Activated T-helper 1 cell treated with Interleukin-2 at 50 U/mL for 16 hours (primary cell): ENCODE results near the gene IFITM2.

Source experiments
- DNase-seq: peaks from one replicate; pipeline ENCODE4 v3.0.0-alpha.2; 2020; ENCODE audit warnings: low read depth

IFITM2 gene

GRCh38 chr11:281486-282161 lies 26.0 kb upstream of the IFITM2 start:
- DNase-seq = no peak

- DNase-seq = no peak
Measured at GRCh38 chr11:282171-282570, 25.4 kb upstream of the IFITM2 start.

GRCh38 chr11:282630-283360 lies 24.8 kb upstream of the IFITM2 start:
- no peak for DNase-seq

- no peak for DNase-seq
Measured at GRCh38 chr11:283405-284104, 24.1 kb upstream of the IFITM2 start.

- DNase-seq = no peak
Measured at GRCh38 chr11:284105-285020, 23.3 kb upstream of the IFITM2 start.

DNA sequence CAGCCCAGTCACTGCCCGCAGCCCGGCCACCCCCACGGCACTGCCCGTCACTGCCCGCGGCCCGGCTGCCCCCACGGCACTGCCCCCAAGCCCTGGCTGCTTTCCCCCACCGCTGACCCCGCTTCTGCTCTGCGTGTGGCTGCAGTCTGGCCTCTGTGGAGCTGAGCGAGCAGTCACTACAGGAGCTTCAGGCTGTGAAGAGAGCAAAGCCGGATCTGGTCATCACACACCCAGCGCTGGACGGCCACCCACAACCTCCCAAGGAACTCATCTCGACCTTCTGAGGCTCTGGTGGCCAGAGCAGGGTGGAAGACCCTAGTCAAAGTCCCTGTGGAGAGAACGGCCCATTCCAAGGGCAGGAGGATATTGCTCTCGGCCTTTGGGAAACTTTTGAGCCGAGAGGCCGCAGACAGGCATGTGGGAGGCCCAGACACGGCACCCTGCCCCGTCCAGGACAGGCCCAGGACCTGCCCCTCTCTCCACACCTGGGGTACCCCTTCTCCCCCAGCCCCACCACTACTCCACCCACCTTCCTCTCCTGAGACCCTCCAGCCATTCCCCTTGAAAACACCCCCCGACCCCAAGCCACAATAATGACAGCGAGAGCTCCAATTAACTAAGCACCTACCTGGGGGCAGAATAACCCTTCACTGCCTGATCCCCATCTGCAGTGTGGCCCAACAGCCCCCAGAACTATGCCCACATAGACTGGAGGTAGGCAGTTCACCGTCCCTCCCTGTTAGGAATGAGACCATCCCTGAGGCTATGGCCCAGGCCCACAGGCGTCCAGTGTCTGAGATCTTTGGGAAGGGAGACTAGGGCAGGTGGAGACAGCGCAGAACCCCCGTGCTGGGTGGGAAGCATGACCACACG lies 22.4 kb upstream of the IFITM2 start:
- DNase-seq = no peak

- DNase-seq = no peak
Measured at GRCh38 chr11:285894-286220, 21.8 kb upstream of the IFITM2 start.

DNA sequence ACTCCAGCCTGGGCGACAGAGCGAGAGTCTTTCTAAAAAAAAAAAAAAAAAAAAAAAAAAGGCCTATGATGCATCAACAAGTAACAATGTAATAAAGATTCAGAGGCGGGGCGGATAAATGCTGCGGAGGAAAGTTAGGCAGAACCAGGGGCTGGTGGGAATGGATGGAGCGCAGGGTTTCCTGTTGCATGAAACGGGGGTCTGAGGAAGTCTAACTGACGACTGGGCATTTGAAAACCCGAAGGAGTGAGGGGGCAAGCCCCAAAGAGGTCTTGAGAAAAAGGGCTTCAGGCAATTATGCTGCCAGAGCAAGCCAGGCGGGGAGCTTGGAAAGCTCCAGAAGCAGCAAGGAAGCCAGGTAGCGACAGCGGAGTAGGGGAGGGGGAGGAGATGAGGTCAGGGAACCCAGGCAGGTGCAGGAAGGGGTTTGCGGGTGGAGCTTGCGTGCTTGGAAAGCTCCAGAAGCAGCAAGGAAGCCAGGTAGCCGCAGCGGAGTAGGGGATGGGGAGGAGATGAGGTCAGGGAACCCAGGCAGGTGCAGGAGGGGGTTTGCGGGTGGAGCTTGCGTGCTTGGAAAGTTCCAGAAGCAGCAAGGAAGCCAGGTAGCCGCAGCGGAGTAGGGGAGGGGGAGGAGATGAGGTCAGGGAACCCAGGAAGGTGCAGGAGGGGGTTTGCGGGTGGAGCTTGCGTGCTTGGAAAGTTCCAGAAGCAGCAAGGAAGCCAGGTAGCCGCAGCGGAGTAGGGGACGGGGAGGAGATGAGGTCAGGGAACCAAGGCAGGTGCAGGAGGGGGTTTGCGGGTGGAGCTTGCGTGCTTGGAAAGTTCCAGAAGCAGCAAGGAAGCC lies 20.4 kb upstream of the IFITM2 start:
- peak; percentile 59 for DNase-seq

GRCh38 chr11:287821-288477 lies 19.7 kb upstream of the IFITM2 start:
- no peak for DNase-seq

DNA sequence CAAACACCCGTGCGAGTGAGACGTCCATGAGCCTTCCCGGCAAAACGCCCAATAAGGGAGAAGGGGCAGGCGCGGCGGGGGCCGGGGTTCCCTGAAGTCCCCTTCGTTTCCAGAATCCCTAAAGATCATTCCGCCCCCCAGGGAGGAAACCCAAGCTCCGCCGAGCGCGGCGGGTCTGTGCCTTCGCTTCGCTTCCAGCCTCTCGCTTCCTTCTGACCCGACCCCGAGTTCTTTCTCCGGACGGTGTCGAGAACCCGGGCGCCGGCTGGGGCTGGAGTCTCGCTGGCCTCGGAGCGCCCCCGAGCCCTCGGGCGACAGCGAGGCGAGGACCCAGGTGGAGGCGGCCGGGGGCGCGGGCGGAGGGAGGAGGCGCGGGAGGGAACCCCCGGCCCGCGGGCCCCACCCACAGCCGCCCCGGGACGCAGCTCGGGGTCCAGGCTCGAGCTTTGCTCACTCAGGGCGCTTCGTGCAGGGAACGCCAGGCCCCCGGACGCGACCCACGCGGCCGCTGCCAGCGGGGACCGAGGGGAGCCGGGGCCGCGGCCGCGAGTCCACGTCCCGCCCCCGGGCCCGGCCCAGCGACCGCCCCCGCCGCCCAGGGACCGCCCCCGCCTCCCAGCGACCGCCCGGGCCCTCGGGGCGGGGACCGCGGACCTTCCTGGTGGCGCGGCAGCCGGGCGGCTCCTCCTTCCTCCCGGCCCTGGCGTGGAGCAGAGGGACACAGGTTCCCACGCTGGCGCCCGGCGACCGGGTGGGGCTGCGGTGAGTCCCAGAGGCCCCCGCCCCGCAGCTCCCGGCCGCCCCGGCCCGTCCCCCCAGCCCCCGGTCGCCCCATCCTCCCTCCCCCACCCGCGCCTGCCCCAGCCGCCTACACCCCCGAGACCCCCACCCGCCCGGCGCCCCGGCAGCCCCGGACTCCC lies 18.9 kb upstream of the IFITM2 start, which contains the start of gene PGGHG:
TSS of gene PGGHG (plus strand) at position 649 of the 920 bp plus-strand sequence. CDS start 691 bp downstream, outside the sequence.
- no peak for DNase-seq

DNA sequence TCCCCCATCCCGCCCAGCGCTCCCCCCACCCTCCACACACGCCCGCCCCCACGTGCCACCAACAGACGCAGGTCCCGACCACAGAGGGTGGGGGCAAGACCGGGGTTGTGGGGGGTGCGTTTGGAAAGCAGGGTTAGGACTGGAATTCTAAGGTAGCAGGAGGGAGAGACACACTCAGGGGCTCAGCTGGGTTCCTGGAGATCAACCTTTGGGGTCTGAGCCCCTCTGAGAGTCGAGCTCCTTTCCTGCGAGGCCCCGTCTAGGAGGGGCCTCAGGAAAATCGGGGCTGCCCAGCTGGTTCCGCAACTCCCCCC lies 18.3 kb upstream of the IFITM2 start:
- no peak for DNase-seq

DNA sequence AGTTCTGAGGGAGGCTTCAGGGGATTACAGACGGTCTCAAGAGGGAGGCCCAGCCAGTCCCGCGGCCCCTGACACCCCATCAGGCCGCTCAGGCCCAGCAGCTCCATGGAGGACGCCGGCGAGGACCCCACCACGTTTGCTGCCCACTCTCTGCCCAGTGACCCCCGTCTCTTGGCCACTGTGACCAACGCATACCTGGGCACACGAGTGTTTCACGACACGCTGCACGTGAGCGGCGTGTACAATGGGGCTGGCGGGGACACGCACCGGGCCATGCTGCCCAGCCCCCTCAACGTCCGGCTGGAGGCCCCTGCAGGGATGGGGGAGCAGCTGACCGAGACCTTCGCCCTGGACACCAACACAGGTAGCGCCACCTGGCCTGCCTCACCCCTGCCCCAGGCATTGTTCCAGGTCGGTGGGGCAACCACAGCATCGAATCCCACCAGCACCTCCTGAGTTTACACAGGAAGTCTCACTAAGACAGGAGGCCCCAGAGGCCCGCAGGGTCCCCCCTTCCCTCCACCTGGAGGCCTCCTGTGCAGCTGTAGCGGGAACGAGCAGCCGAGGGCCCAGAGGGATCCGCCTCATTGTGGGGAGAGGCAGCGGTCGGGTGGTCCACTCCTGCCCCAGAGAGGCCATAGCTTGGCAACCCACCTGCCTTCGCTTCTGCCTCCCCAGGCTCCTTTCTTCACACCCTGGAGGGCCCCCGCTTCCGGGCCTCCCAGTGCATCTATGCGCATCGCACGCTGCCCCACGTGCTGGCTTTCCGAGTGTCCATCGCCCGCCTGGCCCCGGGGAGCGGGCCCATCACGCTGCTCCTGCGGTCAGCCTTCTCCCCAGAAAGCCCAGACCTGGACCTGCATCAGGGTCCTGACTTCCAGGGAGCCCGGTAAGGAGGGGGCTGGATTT lies 17.6 kb upstream of the IFITM2 start:
- DNase-seq = no peak

DNA sequence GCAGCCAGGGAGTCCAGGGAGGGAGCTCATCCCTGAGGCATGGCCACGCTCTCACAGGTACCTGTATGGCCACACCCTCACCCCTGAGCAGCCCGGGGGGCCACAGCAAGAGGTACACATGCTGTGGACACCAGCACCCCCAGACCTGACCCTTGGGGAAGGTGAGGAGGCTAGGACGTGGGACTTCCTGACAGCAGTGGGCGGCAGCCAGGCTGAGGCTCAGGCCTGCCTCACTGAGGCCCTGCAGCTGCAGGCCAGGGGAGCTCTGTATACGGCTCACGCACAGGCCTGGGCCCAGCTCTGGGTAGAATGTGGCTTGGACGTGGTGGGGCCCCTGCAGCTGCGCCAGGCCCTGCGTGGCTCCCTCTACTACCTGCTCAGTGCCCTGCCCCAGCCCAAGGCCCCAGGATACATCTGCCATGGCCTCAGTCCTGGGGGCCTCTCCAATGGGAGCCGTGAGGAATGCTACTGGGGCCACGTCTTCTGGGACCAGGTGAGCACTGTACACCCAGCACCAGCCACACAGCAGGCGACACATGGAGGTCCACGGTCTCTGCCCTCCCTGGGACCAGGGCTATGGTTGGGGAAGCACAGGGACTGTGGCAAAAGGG lies 16.9 kb upstream of the IFITM2 start:
- DNase-seq = no peak

DNA sequence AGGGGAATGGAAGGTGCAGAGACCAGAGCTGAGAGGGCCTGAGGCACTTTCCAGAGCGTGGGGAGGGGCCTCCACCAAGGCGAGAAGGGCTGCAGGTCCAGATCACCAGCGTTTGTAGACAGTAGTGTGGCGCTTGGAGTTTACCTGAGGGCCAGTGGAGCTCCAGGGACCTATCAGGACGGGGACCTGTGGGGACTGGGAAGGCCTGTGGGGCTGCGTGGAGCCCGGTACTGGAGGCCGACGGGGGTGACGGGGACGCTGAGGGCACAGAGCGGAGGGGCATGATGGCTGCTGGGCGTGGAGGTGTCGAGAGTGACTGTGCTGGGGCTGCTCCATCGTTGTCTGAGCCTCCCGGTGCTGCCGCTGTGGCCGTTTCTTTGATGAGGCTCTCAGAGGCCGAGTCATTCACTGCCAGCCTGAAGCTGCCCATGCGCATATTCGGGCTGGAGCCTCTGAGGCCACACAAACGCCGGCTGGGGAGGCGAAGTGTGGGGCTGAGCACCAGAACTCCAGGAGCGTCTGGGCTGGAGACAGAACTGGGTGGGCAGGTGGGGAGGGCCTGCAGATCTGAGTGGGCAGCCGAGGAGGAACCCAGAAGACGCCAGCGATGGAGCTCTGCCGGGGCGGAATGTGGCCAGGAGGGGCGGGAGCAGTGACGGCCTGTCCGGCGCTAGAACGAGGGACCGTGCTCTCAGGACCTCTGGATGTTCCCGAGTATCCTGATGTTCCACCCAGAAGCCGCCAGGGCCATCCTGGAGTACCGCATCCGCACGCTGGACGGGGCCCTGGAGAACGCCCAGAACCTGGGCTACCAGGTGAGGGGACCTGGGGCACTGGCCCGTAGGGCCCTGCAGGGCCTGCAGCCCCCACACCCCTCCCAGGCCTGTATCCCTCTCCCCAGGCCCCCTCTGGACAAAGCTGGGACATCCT lies 16.1 kb upstream of the IFITM2 start:
- no peak for DNase-seq

DNA sequence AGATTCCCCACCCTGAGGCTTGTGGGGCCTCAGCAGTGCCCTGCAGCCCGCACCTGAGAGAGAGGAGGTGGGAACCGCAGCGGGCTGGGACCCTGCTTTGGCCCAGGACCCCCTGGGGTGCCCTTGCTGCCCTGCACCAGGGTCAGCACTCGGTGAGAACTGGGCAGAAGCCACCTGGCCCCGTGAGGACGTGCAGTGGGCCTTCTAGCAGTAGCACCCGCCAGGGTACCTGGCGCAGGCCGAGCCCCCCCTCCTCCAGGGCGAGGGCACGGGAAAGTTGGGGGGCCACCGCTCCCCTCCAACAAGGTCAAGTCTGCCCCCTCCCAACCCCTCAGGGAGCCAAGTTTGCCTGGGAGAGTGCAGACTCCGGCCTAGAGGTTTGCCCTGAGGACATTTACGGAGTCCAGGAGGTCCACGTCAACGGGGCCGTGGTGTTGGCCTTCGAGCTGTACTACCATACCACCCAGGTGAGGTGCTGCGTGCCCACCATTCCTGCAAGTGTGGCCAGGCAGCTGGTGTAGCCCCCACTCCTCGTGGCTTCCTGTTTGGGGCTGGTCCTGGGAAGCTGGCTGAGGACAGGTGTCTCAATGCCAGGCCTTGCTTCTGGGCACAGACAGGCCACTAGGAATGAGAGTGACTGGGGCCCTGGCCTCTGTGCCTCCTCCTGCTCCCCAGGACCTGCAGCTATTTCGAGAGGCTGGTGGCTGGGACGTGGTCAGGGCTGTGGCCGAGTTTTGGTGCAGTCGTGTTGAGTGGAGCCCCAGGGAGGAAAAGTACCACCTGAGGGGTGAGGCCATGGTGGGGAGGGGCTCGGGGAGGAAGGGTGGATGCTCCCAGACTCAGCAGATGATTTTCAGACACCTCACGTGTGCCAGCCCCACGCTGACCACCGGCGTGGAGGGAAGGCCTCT lies 15.2 kb upstream of the IFITM2 start:
- no peak for DNase-seq
